WTC11 (cell line): Measurements from ENCODE around the gene NDUFS4. TPM values are rescaled to one million over a fixed set of nuclear protein-coding genes. Genes with fewer than 3 reads are reported as not detected.
A peak's percentile ranks its signal among the peaks of the same experiment; 100 is the strongest.

Experiments
- ATAC-seq: fragments of 200-7000 bp; cut with Tn5 transposase; 2 replicates; pipeline ENCODE4 v1.10.0; 2021; ENCODE audit warnings: mild to moderate bottlenecking, moderate library complexity
- CTCF ChIA-PET: fragments of 300-600 bp; sonication (Branson Sonifier 250); formaldehyde crosslinking; loops from one replicate; lab custom pipeline; 2021; ENCODE audit warnings: antibody characterized with exemption; lab: Charles Lee
- POLR2A ChIA-PET: fragments of 350-600 bp; sonication (Branson Sonifier 250); formaldehyde crosslinking; loops from one replicate; lab custom pipeline; 2021; ENCODE audit warnings: antibody characterized with exemption; lab: Charles Lee
- DNase-seq: peaks from one replicate; pipeline ENCODE4 v3.0.0; 2021; ENCODE audit warnings: low spot score
- H3K27ac Mint-ChIP-seq: 2 replicates; pipeline ENCODE4 v1.8.0; 2021; ENCODE audit warnings: mixed read lengths
- H3K27me3 Mint-ChIP-seq: 2 replicates; pipeline ENCODE4 v1.8.0; 2021; ENCODE audit warnings: low read depth, mild to moderate bottlenecking, moderate library complexity, mixed read lengths
- H3K36me3 Mint-ChIP-seq: 2 replicates; pipeline ENCODE4 v1.8.0; 2021; ENCODE audit warnings: mixed read lengths
- H3K4me1 Mint-ChIP-seq: 2 replicates; pipeline ENCODE4 v1.8.0; 2022; ENCODE audit warnings: mixed read lengths
- H3K4me3 Mint-ChIP-seq: 2 replicates; pipeline ENCODE4 v1.8.0; 2021; ENCODE audit warnings: mild to moderate bottlenecking, moderate library complexity, mixed read lengths
- H3K9me3 Mint-ChIP-seq: 2 replicates; pipeline ENCODE4 v1.8.0; 2021; ENCODE audit warnings: mixed read lengths
- ATF1 ChIP-seq: sonication (generic); formaldehyde crosslinking; IDR thresholded peaks from 2 replicates; pipeline ENCODE4 v1.8.1; 2023; ENCODE audit warnings: mild to moderate bottlenecking, moderate library complexity, missing genetic modification reagents
- ATF6 ChIP-seq: sonication (generic); formaldehyde crosslinking; IDR thresholded peaks from 2 replicates; pipeline ENCODE4 v1.8.1; 2023; ENCODE audit warnings: mild to moderate bottlenecking, missing genetic modification reagents
- FOXK1 ChIP-seq: sonication (generic); formaldehyde crosslinking; IDR thresholded peaks from 2 replicates; pipeline ENCODE4 v1.8.0; 2022; ENCODE audit warnings: mild to moderate bottlenecking, moderate library complexity, missing genetic modification reagents
- FOXP4 ChIP-seq: sonication (generic); formaldehyde crosslinking; IDR thresholded peaks from 2 replicates; pipeline ENCODE4 v1.8.0; 2022; ENCODE audit warnings: mild to moderate bottlenecking, missing genetic modification reagents
- JUN ChIP-seq: sonication (generic); formaldehyde crosslinking; IDR thresholded peaks from 2 replicates; pipeline ENCODE4 v1.8.0; 2023; ENCODE audit warnings: mild to moderate bottlenecking, missing genetic modification reagents
- MXD4 ChIP-seq: fragments of 250-450 bp; sonication (Bioruptor Pico); IDR thresholded peaks from 2 replicates; pipeline ENCODE4 v1.8.0; 2021; ENCODE audit warnings: mild to moderate bottlenecking, moderate library complexity, borderline replicate concordance
- MYBL2 ChIP-seq: sonication (generic); formaldehyde crosslinking; IDR thresholded peaks from 2 replicates; pipeline ENCODE4 v1.8.1; 2023; ENCODE audit warnings: mild to moderate bottlenecking, moderate library complexity, missing genetic modification reagents
- NFE2L1 ChIP-seq: sonication (generic); formaldehyde crosslinking; IDR thresholded peaks from 2 replicates; pipeline ENCODE4 v1.8.1; 2023; ENCODE audit warnings: missing genetic modification reagents
- NR1H2 ChIP-seq: sonication (generic); formaldehyde crosslinking; IDR thresholded peaks from 2 replicates; pipeline ENCODE4 v1.9.0; 2021; ENCODE audit warnings: mild to moderate bottlenecking, moderate library complexity, missing genetic modification reagents
- RORB ChIP-seq: fragments of 250-450 bp; sonication (Bioruptor Pico); IDR thresholded peaks from 2 replicates; pipeline ENCODE4 v1.9.0; 2021; ENCODE audit warnings: mild to moderate bottlenecking
- TCF7 ChIP-seq: sonication (generic); formaldehyde crosslinking; IDR thresholded peaks from 2 replicates; pipeline ENCODE4 v1.8.0; 2022; ENCODE audit warnings: mild to moderate bottlenecking, low read depth, missing genetic modification reagents, moderate library complexity
- TEAD1 ChIP-seq: sonication (generic); formaldehyde crosslinking; IDR thresholded peaks from 2 replicates; pipeline ENCODE4 v1.8.0; 2022; ENCODE audit warnings: mild to moderate bottlenecking, missing genetic modification reagents
- TP53 ChIP-seq: sonication (generic); formaldehyde crosslinking; IDR thresholded peaks from 2 replicates; pipeline ENCODE4 v1.8.1; 2023; ENCODE audit warnings: mild to moderate bottlenecking, missing genetic modification reagents
- USF1 ChIP-seq: sonication (generic); formaldehyde crosslinking; IDR thresholded peaks from 2 replicates; pipeline ENCODE4 v1.8.0; 2022; ENCODE audit warnings: mild to moderate bottlenecking, missing genetic modification reagents
- ZBTB21 ChIP-seq: sonication (generic); formaldehyde crosslinking; IDR thresholded peaks from 2 replicates; pipeline ENCODE4 v1.8.1; 2023; ENCODE audit warnings: mild to moderate bottlenecking, missing genetic modification reagents, borderline replicate concordance
- ZNF396 ChIP-seq: fragments of 250-450 bp; sonication (Bioruptor Pico); IDR thresholded peaks from 2 replicates; pipeline ENCODE4 v1.8.0; 2021; ENCODE audit warnings: mild to moderate bottlenecking, moderate library complexity, borderline replicate concordance
- ZNF512 ChIP-seq: sonication (generic); formaldehyde crosslinking; IDR thresholded peaks from 2 replicates; pipeline ENCODE4 v1.8.1; 2022; ENCODE audit warnings: missing genetic modification reagents, borderline replicate concordance
- total RNA-seq: library from RNA; stranded (reverse); gene quantifications from 3 replicates; pipeline ENCODE4 v1.2.3, GENCODE V29; 2021
- TF ChIP-seq, protein P1 (sequence below): fragments of 250-450 bp; sonication (Bioruptor Pico); IDR thresholded peaks from 2 replicates; pipeline ENCODE4 v1.9.0; 2021; ENCODE audit warnings: mild to moderate bottlenecking
- TF ChIP-seq, protein P2 (sequence below): sonication (generic); formaldehyde crosslinking; IDR thresholded peaks from 2 replicates; pipeline ENCODE4 v1.8.0; 2023; ENCODE audit warnings: missing genetic modification reagents
- TF ChIP-seq, protein P3 (sequence below): sonication (generic); formaldehyde crosslinking; IDR thresholded peaks from 2 replicates; pipeline ENCODE4 v1.8.1; 2023; ENCODE audit warnings: mild to moderate bottlenecking, missing genetic modification reagents, moderate library complexity
- TF ChIP-seq, protein P4 (sequence below): sonication (generic); formaldehyde crosslinking; IDR thresholded peaks from 2 replicates; pipeline ENCODE4 v1.8.0; 2022; ENCODE audit warnings: mild to moderate bottlenecking, missing genetic modification reagents
- TF ChIP-seq, protein P5 (sequence below): sonication (generic); formaldehyde crosslinking; IDR thresholded peaks from 2 replicates; pipeline ENCODE4 v1.8.1; 2023; ENCODE audit warnings: mild to moderate bottlenecking, missing genetic modification reagents, moderate library complexity

NDUFS4 gene
- total RNA-seq, 1 experiment from 2014 or later = 68.5 TPM

- peaks cover 8% of the 10 kb centered on the region for H3K36me3 Mint-ChIP-seq
- CTCF ChIA-PET = interaction anchor here (0.6 to 1.3 kb wide), 3 partner anchors 60 to 455 kb away, joined by 3 to 4 read pairs (median 3); no protein-coding TSS in a partner anchor
- TF ChIP-seq ZBTB21 (CRISPR knock-in tag) = no peak
- TF ChIP-seq NR1H2 (CRISPR knock-in tag) = no peak
- TF ChIP-seq TP53 (CRISPR knock-in tag) = no peak
- no peak for TF ChIP-seq TCF7 (CRISPR knock-in tag)
- TF ChIP-seq JUN (CRISPR knock-in tag) = no peak
- no peak for TF ChIP-seq RORB
- TF ChIP-seq MXD4 (CRISPR knock-in tag) = no peak
- TF ChIP-seq, protein P1, sequence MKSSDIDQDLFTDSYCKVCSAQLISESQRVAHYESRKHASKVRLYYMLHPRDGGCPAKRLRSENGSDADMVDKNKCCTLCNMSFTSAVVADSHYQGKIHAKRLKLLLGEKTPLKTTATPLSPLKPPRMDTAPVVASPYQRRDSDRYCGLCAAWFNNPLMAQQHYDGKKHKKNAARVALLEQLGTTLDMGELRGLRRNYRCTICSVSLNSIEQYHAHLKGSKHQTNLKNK (CRISPR knock-in tag) = no peak
- TF ChIP-seq, protein P2, sequence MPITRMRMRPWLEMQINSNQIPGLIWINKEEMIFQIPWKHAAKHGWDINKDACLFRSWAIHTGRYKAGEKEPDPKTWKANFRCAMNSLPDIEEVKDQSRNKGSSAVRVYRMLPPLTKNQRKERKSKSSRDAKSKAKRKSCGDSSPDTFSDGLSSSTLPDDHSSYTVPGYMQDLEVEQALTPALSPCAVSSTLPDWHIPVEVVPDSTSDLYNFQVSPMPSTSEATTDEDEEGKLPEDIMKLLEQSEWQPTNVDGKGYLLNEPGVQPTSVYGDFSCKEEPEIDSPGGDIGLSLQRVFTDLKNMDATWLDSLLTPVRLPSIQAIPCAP = no peak
- TF ChIP-seq NFE2L1 (CRISPR knock-in tag) = no peak
- TF ChIP-seq ZNF512 (CRISPR knock-in tag) = no peak
- TF ChIP-seq ATF6 (CRISPR knock-in tag) = no peak
- TF ChIP-seq, protein P3, sequence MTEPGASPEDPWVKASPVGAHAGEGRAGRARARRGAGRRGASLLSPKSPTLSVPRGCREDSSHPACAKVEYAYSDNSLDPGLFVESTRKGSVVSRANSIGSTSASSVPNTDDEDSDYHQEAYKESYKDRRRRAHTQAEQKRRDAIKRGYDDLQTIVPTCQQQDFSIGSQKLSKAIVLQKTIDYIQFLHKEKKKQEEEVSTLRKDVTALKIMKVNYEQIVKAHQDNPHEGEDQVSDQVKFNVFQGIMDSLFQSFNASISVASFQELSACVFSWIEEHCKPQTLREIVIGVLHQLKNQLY (CRISPR knock-in tag) = no peak
- ATAC-seq = 0 out of 2 replicates have a peak, but pooled peaks have one; percentile 15
- peaks cover 55% of the 10 kb centered on the region for H3K4me1 Mint-ChIP-seq
- H3K4me3 Mint-ChIP-seq = peak overlapping the region; percentile 10; the same call in 1 of the 2 replicates
- DNase-seq = no peak
- H3K27ac Mint-ChIP-seq = peak overlapping the region; percentile 19; the same call in 1 of the 2 replicates
- peaks cover 14% of the 10 kb centered on the region for H3K9me3 Mint-ChIP-seq
- POLR2A ChIA-PET = no interaction called here
- H3K27me3 Mint-ChIP-seq = no peaks in the 10 kb centered on the region
Observed at GRCh38 chr5:53543401-53543800, 17.0 kb upstream of the NDUFS4 start.

- Mint-ChIP-seq H3K36me3 (peaks cover 5% of the 10 kb centered on the region), H3K4me3 (peak overlapping the region; percentile 47), H3K27ac (peak overlapping the region; percentile 78; the same call in 1 of the 2 replicates), H3K9me3 (peaks cover 10% of the 10 kb centered on the region), H3K27me3 (no peaks in the 10 kb centered on the region)
- ChIA-PET POLR2A (interaction anchor here (1.1 kb wide), 1 partner anchor 63 kb away, joined by 3 read pairs; no protein-coding TSS in a partner anchor), CTCF (interaction anchor here (0.6 to 1.1 kb wide), 3 partner anchors 9 to 112 kb away, joined by 3 to 4 read pairs (median 3); no protein-coding TSS in a partner anchor)
- DNase-seq = no peak
- TF ChIP-seq FOXP4 = peak; percentile 42; the same call in 1 of the 2 replicates
- TF ChIP-seq NFE2L1 (CRISPR knock-in tag) = 0 out of 2 replicates have a peak, but pooled peaks have one; percentile 27
- TF ChIP-seq, protein P4, sequence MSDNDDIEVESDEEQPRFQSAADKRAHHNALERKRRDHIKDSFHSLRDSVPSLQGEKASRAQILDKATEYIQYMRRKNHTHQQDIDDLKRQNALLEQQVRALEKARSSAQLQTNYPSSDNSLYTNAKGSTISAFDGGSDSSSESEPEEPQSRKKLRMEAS = peak; percentile 49; the same call in 1 of the 2 replicates
- TF ChIP-seq, protein P5, sequence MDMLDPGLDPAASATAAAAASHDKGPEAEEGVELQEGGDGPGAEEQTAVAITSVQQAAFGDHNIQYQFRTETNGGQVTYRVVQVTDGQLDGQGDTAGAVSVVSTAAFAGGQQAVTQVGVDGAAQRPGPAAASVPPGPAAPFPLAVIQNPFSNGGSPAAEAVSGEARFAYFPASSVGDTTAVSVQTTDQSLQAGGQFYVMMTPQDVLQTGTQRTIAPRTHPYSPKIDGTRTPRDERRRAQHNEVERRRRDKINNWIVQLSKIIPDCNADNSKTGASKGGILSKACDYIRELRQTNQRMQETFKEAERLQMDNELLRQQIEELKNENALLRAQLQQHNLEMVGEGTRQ (CRISPR knock-in tag) = peak; percentile 90
- TF ChIP-seq TEAD1 (CRISPR knock-in tag) = peak; percentile 20; the same call in 1 of the 2 replicates
- 0 out of 2 replicates have a peak, but pooled peaks have one; percentile 41 for TF ChIP-seq FOXK1 (CRISPR knock-in tag)
- 0 out of 2 replicates have a peak, but pooled peaks have one; percentile 41 for TF ChIP-seq MYBL2
- TF ChIP-seq ZNF396 (CRISPR knock-in tag) = no peak
- TF ChIP-seq USF1 = peak; percentile 91
- TF ChIP-seq ATF1 (CRISPR knock-in tag) = no peak
- TF ChIP-seq, all 79 proteins: peak for 8
- ATAC-seq = peak; percentile 97
- peaks cover 55% of the 10 kb centered on the region for H3K4me1 Mint-ChIP-seq
Observed at GRCh38 chr5:53545744-53546143, 14.7 kb upstream of the NDUFS4 start.
